ENCODE results near the gene SEC61B.

Gene SEC61B

GRCh38 chr9:99221621-99222415 is at the start of gene SEC61B, which contains the start of gene ALG2:
TSS of gene SEC61B (plus strand) at chr9:99222282. CDS start at chr9:99222364, 82 bp downstream.
TSS of gene ALG2 (minus strand) at chr9:99221942. CDS start at chr9:99221894, 48 bp downstream.
- DNase-seq (ENCODE audit: low read depth), result peak; percentile 77

- DNase-seq (ENCODE audit: low read depth), result no peak
These were observed 48.2 kb upstream of the SEC61B start for GRCh38 chr9:99173570-99174504.

GRCh38 chr9:99176527-99177013 is 45.5 kb upstream of the SEC61B start:
- no peak for DNase-seq (ENCODE audit: low read depth)

- no peak for DNase-seq (ENCODE audit: low read depth)
These were observed 44.3 kb upstream of the SEC61B start for GRCh38 chr9:99177576-99178366.

GRCh38 chr9:99178912-99179872 is 42.9 kb upstream of the SEC61B start:
- DNase-seq (ENCODE audit: low read depth), result no peak

GRCh38 chr9:99180199-99180598 is 41.9 kb upstream of the SEC61B start:
- DNase-seq (ENCODE audit: low read depth), result no peak

- DNase-seq (ENCODE audit: low read depth), result no peak
These were observed 41.4 kb upstream of the SEC61B start for GRCh38 chr9:99180662-99181061.

GRCh38 chr9:99181206-99181605 is 40.9 kb upstream of the SEC61B start:
- no peak for DNase-seq (ENCODE audit: low read depth)

GRCh38 chr9:99181621-99182020 is 40.5 kb upstream of the SEC61B start:
- DNase-seq (ENCODE audit: low read depth), result no peak

- no peak for DNase-seq (ENCODE audit: low read depth)
These were observed 39.7 kb upstream of the SEC61B start for GRCh38 chr9:99182356-99182755.

- DNase-seq (ENCODE audit: low read depth), result no peak
These were observed 38.5 kb upstream of the SEC61B start for GRCh38 chr9:99183616-99184015.

GRCh38 chr9:99184110-99184474 is 38.0 kb upstream of the SEC61B start:
- no peak for DNase-seq (ENCODE audit: low read depth)

- peak; percentile 44 for DNase-seq (ENCODE audit: low read depth)
These were observed 37.4 kb upstream of the SEC61B start for GRCh38 chr9:99184475-99185347.

- DNase-seq (ENCODE audit: low read depth), result no peak
These were observed 36.8 kb upstream of the SEC61B start for GRCh38 chr9:99185348-99185632.

GRCh38 chr9:99185934-99186333 is 36.1 kb upstream of the SEC61B start:
- DNase-seq (ENCODE audit: low read depth), result no peak

- no peak for DNase-seq (ENCODE audit: low read depth)
These were observed 34.8 kb upstream of the SEC61B start for GRCh38 chr9:99187311-99187710.

- DNase-seq (ENCODE audit: low read depth), result no peak
These were observed 32.9 kb upstream of the SEC61B start for GRCh38 chr9:99189186-99189585.

GRCh38 chr9:99189887-99190596 is 32.0 kb upstream of the SEC61B start:
- no peak for DNase-seq (ENCODE audit: low read depth)

- DNase-seq (ENCODE audit: low read depth), result no peak
These were observed 31.3 kb upstream of the SEC61B start for GRCh38 chr9:99190597-99191283.

All from stimulated activated CD8-positive, alpha-beta memory T cell treated with anti-CD3 and anti-CD28 coated beads, Interleukin-15, amount 100 ng/mL, for 24 hours (primary cell).